Measurements from ENCODE around the gene MOB3B.

The MOB3B gene

GRCh38 chr9:27414220-27414761 is 115.3 kb downstream of the MOB3B start:
- DNase-seq, result peak; percentile 87

GRCh38 chr9:27413511-27414219 is 115.9 kb downstream of the MOB3B start:
- no peak for DNase-seq

DNA sequence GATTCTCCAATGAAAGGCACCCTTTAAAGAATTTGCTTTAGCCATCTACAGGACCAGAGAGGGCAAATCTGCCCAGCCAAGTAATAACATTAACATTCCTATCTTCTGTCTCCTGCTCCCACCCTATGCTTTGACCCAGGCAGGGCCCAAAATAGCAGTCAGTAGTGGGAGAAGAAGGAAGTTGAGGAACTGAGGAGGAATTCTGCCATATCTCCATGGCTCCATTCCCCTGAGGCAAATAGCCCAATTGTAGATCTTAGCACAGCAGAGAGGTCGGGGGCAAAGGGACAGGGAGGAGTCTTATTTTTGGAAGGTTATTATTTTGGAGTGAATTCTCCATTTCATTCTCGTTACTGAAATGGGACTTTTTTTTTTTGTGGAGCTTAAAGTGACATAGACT is 116.7 kb downstream of the MOB3B start:
- DNase-seq, result no peak

DNA sequence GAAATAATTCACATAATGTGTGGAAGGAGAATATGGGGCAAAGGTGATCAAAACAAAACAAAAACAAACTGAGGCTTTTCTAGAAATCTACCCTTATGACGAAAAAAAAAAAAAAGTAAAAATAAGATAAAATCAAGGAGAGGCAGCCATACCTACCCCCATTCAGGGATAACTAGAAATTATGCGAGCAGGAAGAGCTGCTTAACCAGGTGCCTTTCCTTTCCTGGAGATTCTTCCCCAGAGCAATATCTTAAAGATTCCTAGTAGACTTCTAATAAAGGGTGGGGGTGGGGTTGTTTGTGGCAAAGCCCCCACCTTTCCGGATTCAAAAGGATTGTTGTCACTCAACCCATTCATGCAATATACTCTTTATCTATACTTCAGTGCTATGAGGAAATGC is 117.5 kb downstream of the MOB3B start:
- no peak for DNase-seq

DNA sequence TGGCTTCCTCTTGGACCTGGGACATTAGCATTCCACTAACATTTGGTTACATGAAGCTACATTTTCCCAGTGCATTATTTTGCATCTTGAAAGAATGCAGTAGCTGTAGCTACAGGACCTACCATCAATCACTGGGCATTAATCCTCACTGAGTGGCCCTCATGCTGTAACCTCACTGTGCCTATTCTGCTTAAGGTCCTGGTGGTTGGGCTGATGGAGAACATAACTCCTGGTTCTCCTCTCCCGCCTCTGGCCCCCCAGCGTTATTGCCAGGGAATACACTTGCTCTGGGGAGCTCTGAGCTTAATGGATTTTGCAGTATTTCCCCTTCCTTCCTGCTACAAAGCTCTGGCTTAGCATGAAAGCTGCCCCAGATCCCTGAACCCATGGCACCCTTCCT is 121.1 kb downstream of the MOB3B start:
- DNase-seq, result no peak

GRCh38 chr9:27408001-27408400 is 121.6 kb downstream of the MOB3B start:
- no peak for DNase-seq

DNA sequence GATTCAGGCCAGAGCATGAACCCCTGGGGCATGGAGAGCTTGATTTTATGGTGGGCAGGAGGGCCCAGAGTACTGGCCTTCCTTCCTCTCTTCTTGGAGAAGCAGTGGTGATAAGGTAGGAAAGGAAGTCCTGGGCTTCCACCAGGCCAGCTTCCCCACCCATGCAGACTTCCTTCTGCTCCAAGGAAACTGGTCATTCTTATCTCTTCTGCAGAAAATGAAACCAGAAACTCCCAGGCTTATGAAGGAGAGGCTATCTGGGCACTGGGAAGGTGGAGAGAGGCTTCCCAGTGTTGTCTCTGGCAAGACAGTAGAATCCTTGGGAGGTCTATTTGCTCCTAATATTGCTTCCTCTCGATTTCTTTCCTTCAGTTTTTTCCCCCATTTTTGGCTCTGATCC is 122.1 kb downstream of the MOB3B start:
- no peak for DNase-seq

GRCh38 chr9:27404661-27405060 is 125.0 kb downstream of the MOB3B start:
- no peak for DNase-seq

- DNase-seq, result no peak
These were observed 127.0 kb downstream of the MOB3B start for GRCh38 chr9:27402626-27403025.

GRCh38 chr9:27400334-27400880 is 129.2 kb downstream of the MOB3B start:
- DNase-seq, result no peak

- no peak for DNase-seq
These were observed 130.5 kb downstream of the MOB3B start for GRCh38 chr9:27398982-27399653.

- no peak for DNase-seq
These were observed 133.1 kb downstream of the MOB3B start for GRCh38 chr9:27396495-27396894.

- no peak for DNase-seq
These were observed 134.1 kb downstream of the MOB3B start for GRCh38 chr9:27395484-27395921.

DNA sequence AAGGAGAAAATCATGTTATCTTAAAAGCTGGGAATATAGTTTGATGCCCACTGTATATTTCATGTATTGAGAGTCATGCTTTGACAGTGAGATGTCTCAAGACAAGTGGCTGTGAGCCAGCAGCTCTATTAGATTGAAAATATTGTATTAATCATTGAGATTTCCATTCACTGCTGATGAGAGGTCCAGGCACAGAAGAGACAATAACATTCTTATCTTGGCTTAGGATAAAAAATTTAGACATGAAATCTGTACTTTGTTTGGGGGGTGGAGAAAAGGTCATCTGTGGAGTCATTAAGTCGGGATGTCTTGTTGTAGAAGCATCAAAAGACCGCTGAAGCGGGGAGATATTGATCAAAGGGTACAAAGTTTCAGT is 134.8 kb downstream of the MOB3B start:
- DNase-seq, result no peak

- no peak for DNase-seq
These were observed 135.3 kb downstream of the MOB3B start for GRCh38 chr9:27394154-27394825.

- DNase-seq, result no peak
These were observed 136.4 kb downstream of the MOB3B start for GRCh38 chr9:27393054-27393846.

DNA sequence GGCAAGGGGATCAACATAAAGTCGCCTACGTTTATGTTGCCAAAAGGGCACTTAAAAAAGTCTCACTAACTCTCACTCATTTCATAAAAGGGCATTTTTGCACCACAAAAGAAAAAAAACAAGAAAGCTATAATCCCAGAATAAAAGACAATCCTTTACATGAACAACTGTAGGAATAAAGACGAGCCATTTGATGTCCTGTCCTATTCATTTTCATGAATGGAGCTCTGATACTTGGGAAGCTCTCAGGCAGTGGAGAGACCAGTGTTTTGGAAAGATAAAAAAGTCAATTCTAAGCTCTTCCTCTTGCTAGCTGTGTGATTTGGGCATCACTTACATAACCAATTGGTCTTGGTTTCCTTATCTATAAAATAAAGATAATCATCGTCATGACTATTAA is 137.2 kb downstream of the MOB3B start:
- DNase-seq, result no peak

- no peak for DNase-seq
These were observed 138.3 kb downstream of the MOB3B start for GRCh38 chr9:27391040-27391895.

- DNase-seq, result no peak
These were observed 141.5 kb downstream of the MOB3B start for GRCh38 chr9:27388150-27388549.

DNA sequence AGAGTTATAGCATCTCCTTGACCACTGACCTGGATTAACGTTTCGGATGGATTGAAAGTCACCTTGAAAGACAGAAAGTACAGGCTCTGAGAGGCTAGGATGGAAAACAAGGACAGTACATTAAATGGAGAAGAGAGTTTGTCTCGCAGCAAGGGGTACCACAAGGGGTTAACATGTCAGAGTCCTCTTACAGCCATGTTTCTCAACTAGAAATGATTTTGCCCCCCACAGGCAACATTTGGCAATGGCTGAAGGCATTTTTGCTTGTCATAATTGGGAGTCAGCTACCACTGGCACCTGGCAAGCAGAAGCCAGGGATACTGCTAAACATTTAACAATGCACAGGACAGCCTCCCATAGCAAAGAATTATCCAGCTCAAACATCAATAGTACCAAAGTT is 141.9 kb downstream of the MOB3B start:
- DNase-seq, result no peak

GRCh38 chr9:27386571-27387091 is 143.0 kb downstream of the MOB3B start:
- DNase-seq, result no peak

Data from left hindlimb (tissue), 1 donor.